Measurements from ENCODE around the gene PSMA1.
"Not testable (repeated sequence)": the region's sequence is repeated elsewhere in the genome, so short reads cannot be mapped to it uniquely, and the experiment has no call there.

The PSMA1 gene
- total RNA-seq: 29.1 reads per million, percentile 55 among the genes with 10 or more reads in this experiment

- DNase-seq: peak; percentile 88
Observed at GRCh38 chr11:14519917-14520746, at the start of gene PSMA1. TSS of gene PSMA1 (minus strand) at chr11:14520386. CDS start at chr11:14520299, 87 bp downstream.

GRCh38 chr11:14569516-14569915 is 49.3 kb upstream of the PSMA1 start:
- peak; percentile 11 for DNase-seq

- no peak for DNase-seq
Observed at GRCh38 chr11:14567064-14567651, 47.0 kb upstream of the PSMA1 start.

- DNase-seq: no peak
Observed at GRCh38 chr11:14566331-14567063, 46.3 kb upstream of the PSMA1 start.

GRCh38 chr11:14565845-14566244 is 45.7 kb upstream of the PSMA1 start:
- no peak for DNase-seq

GRCh38 chr11:14555818-14556217 is 35.6 kb upstream of the PSMA1 start:
- no peak for DNase-seq

- DNase-seq: peak; percentile 20
Observed at GRCh38 chr11:14554959-14555358, 34.8 kb upstream of the PSMA1 start.

GRCh38 chr11:14552089-14552488 is 31.9 kb upstream of the PSMA1 start:
- no peak for DNase-seq

GRCh38 chr11:14551380-14551779 is 31.2 kb upstream of the PSMA1 start:
- DNase-seq: no peak

- DNase-seq: no peak
Observed at GRCh38 chr11:14549891-14550290, 29.7 kb upstream of the PSMA1 start.

- DNase-seq: no peak
Observed at GRCh38 chr11:14547440-14547839, 27.3 kb upstream of the PSMA1 start.

GRCh38 chr11:14546672-14547071 is 26.5 kb upstream of the PSMA1 start:
- no peak for DNase-seq

- DNase-seq: no peak
Observed at GRCh38 chr11:14544611-14545010, 24.4 kb upstream of the PSMA1 start.

- DNase-seq: no peak
Observed at GRCh38 chr11:14543260-14543659, 23.1 kb upstream of the PSMA1 start.

GRCh38 chr11:14542324-14542723 is 22.1 kb upstream of the PSMA1 start:
- no peak for DNase-seq

GRCh38 chr11:14541192-14541947 is 21.2 kb upstream of the PSMA1 start:
- DNase-seq: no peak

- DNase-seq: no peak
Observed at GRCh38 chr11:14539982-14540421, 19.8 kb upstream of the PSMA1 start.

- no peak for DNase-seq
Observed at GRCh38 chr11:14538926-14539554, 18.9 kb upstream of the PSMA1 start.

- DNase-seq: no peak
Observed at GRCh38 chr11:14538271-14538925, 18.2 kb upstream of the PSMA1 start.

- DNase-seq: peak; percentile 19
Observed at GRCh38 chr11:14537134-14537599, 17.0 kb upstream of the PSMA1 start.

- not testable (repeated sequence) for DNase-seq
Observed at GRCh38 chr11:14535166-14535565, 15.0 kb upstream of the PSMA1 start.

- no peak for DNase-seq
Observed at GRCh38 chr11:14529951-14530350, 9.8 kb upstream of the PSMA1 start.
